ENCODE results near the gene TVP23B.
"Not testable (repeated sequence)": the region's sequence is repeated elsewhere in the genome, so short reads cannot be mapped to it uniquely, and the experiment has no call there.

- not testable (repeated sequence) for TF ChIP-seq POLR2A (IDR thresholded peaks at IDR 0.05; ENCODE audit: borderline replicate concordance, extremely low read depth, insufficient read depth, insufficient read length); ZNF274 (IDR thresholded peaks at IDR 0.05; ENCODE audit: low read depth, low read length); CTCF (IDR thresholded peaks at IDR 0.05 in 2 of 3, conservative IDR thresholded peaks at IDR 0.05 in 1 of 3; ENCODE audit: borderline replicate concordance in 1 of 3, insufficient read depth in 1 of 3, low read depth in 2 of 3, low read length in 2 of 3); RAD21 (IDR thresholded peaks at IDR 0.05; ENCODE audit: low read depth); POLR2AphosphoS5 (IDR thresholded peaks at IDR 0.05; ENCODE audit: low read depth, low read length); EZH2 (IDR thresholded peaks at IDR 0.05); EZH2phosphoT487 (IDR thresholded peaks at IDR 0.05; ENCODE audit: borderline replicate concordance); MAX (IDR thresholded peaks at IDR 0.05)
Measured at GRCh38 chr17:18781805-18782204, 822 bp downstream of the TVP23B start.

Data from HCT116 (cell line).